HG02642 (cell line): Measurements from ENCODE around the gene CPNE5.

Experiments used
- ATAC-seq: cut with Tn5 transposase; IDR thresholded peaks from one replicate; pipeline ENCODE4 v1.9.1; 2021; ENCODE audit warnings: mild to moderate bottlenecking; ENCODE audit not compliant: unreplicated experiment, poor library complexity

Gene CPNE5

GRCh38 chr6:36752187-36752885, 86.9 kb downstream of the CPNE5 start:
- ATAC-seq, result no peak

GRCh38 chr6:36751833-36752186, 87.4 kb downstream of the CPNE5 start:
- no peak for ATAC-seq

- no peak for ATAC-seq
Observed at GRCh38 chr6:36751091-36751490, 88.2 kb downstream of the CPNE5 start.

- no peak for ATAC-seq
Observed at GRCh38 chr6:36749829-36750489, 89.3 kb downstream of the CPNE5 start.

- no peak for ATAC-seq
Observed at GRCh38 chr6:36746251-36746650, 93.0 kb downstream of the CPNE5 start.

GRCh38 chr6:36745836-36746235, 93.4 kb downstream of the CPNE5 start:
- ATAC-seq, result no peak

- no peak for ATAC-seq
Observed at GRCh38 chr6:36745283-36745682, 94.0 kb downstream of the CPNE5 start.

- no peak for ATAC-seq
Observed at GRCh38 chr6:36744304-36744673, 95.0 kb downstream of the CPNE5 start.

- no peak for ATAC-seq
Observed at GRCh38 chr6:36743538-36744303, 95.5 kb downstream of the CPNE5 start.

GRCh38 chr6:36743032-36743431, 96.2 kb downstream of the CPNE5 start:
- no peak for ATAC-seq

GRCh38 chr6:36742146-36742545, 97.1 kb downstream of the CPNE5 start:
- no peak for ATAC-seq

- ATAC-seq, result no peak
Observed at GRCh38 chr6:36740818-36741179, 98.4 kb downstream of the CPNE5 start.

GRCh38 chr6:36739947-36740817, 99.1 kb downstream of the CPNE5 start:
- ATAC-seq, result no peak

GRCh38 chr6:36738108-36738507, 101.1 kb downstream of the CPNE5 start:
- no peak for ATAC-seq

- ATAC-seq, result no peak
Observed at GRCh38 chr6:36737043-36737785, 102.0 kb downstream of the CPNE5 start.

GRCh38 chr6:36735110-36736071, 103.9 kb downstream of the CPNE5 start:
- no peak for ATAC-seq

GRCh38 chr6:36734486-36735060, 104.7 kb downstream of the CPNE5 start:
- ATAC-seq, result no peak

GRCh38 chr6:36733300-36733699, 105.9 kb downstream of the CPNE5 start:
- no peak for ATAC-seq
